ENCODE data around the gene GPSM3. TPM values are rescaled to one million over a fixed set of nuclear protein-coding genes. Genes with fewer than 3 reads are reported as not detected.

Gene GPSM3
- total and polyA plus RNA-seq, 2 donors (not counting 1 experiment from before 2014, with no cell fraction given), result 194 to 299 TPM

- Histone ChIP-seq H3K36me3 (replicated peaks in 1 of 2; ENCODE audit: control extremely low read depth in 1 of 2, control insufficient read depth in 1 of 2, extremely low read depth in 1 of 2, insufficient read depth in 2 of 2, low read length in 1 of 2) (no peaks in the 10 kb centered on the region), H3K9me3 (ENCODE audit: control extremely low read depth in 1 of 3, control insufficient read depth in 2 of 3, insufficient read depth in 1 of 3, low read length in 2 of 3) (no peaks in the 10 kb centered on the region), H3K9ac (ENCODE audit: low read length) (no peak overlapping the region), H4K20me1 (ENCODE audit: control insufficient read depth, insufficient read depth, low read length, poor library complexity, severe bottlenecking) (no peaks in the 10 kb centered on the region), H3K79me2 (ENCODE audit: control insufficient read depth, insufficient read depth, low read length) (no peaks in the 10 kb centered on the region), H3K27me3 (replicated peaks in 1 of 4; ENCODE audit: control extremely low read depth in 1 of 4, control insufficient read depth in 3 of 4, insufficient read depth in 4 of 4, low read length in 3 of 4) (no peaks in the 10 kb centered on the region), H3K4me2 (replicated peaks; ENCODE audit: low read depth, low read length, poor library complexity, severe bottlenecking) (peak overlapping the region; percentile 39), H3K4me1 (ENCODE audit: control insufficient read depth in 2 of 2, insufficient read depth in 2 of 2, low read length in 2 of 2) (peaks cover 63 to 69% of the 10 kb centered on the region in 2 donors), H2AFZ (ENCODE audit: insufficient read depth, low read depth, low read length, poor library complexity, severe bottlenecking) (no peak overlapping the region), H3K4me3 (ENCODE audit: control extremely low read depth in 1 of 5, extremely low read depth in 1 of 5, insufficient read depth in 1 of 5, low read depth in 2 of 5, low read length in 4 of 5) (no peak overlapping the region), H3K27ac (ENCODE audit: low read length in 2 of 2) (peak overlapping the region; percentile 35 to 66)
- peaks cover 2% of the 10 kb centered on the region for H3K27me3 Mint-ChIP-seq
- no peak for ATAC-seq (ENCODE audit: low read depth)
- H3K4me3 Mint-ChIP-seq, result peak overlapping the region; percentile 7
- ChIA-PET POLR2A (no interaction called here), CTCF (interaction anchor here (0.8 to 1.5 kb wide), 3 partner anchors 18 to 112 kb away, joined by 3 to 5 read pairs (median 3); no protein-coding TSS in a partner anchor)
- WGBS (ENCODE audit: insufficient coverage), result 84% methylated on average over 7 of the region's 8 CpGs
- H3K27ac Mint-ChIP-seq, result peak overlapping the region; percentile 91
- DNase-seq, result peak; percentile 27
- H3K9me3 Mint-ChIP-seq (ENCODE audit: insufficient read depth), result no peaks in the 10 kb centered on the region
- peaks cover 57% of the 10 kb centered on the region for H3K4me1 Mint-ChIP-seq
- intact Hi-C loops (cut with micrococcal nuclease), result no loop called here
- TF ChIP-seq, protein P1, sequence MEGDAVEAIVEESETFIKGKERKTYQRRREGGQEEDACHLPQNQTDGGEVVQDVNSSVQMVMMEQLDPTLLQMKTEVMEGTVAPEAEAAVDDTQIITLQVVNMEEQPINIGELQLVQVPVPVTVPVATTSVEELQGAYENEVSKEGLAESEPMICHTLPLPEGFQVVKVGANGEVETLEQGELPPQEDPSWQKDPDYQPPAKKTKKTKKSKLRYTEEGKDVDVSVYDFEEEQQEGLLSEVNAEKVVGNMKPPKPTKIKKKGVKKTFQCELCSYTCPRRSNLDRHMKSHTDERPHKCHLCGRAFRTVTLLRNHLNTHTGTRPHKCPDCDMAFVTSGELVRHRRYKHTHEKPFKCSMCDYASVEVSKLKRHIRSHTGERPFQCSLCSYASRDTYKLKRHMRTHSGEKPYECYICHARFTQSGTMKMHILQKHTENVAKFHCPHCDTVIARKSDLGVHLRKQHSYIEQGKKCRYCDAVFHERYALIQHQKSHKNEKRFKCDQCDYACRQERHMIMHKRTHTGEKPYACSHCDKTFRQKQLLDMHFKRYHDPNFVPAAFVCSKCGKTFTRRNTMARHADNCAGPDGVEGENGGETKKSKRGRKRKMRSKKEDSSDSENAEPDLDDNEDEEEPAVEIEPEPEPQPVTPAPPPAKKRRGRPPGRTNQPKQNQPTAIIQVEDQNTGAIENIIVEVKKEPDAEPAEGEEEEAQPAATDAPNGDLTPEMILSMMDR (IDR thresholded peaks at IDR 0.05), result no peak
Observed at GRCh38 chr6:32222333-32223230, 30.1 kb upstream of the GPSM3 start.

DNA sequence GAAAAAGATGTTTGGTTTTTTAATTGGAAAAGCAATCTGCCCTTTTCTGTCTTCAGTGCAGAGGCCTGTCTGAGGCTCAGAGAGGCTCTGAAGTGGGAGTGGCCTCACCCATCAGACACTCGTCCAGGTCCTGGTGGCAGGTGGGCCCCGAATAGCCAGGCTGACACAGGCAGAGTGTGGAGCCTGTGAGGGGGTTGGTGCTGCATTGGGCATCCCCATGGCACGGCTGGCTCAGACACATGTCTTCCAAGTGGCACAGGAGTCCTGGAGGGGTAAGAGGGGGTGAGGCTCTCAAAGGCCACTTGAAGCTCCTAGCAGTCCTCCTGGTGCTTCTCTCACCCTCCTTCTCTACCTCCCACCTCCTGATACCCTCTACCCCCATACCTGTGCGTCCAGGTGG, 27.6 kb upstream of the GPSM3 start:
- Mint-ChIP-seq H3K4me3 (no peak overlapping the region), H3K4me1 (peaks cover 40% of the 10 kb centered on the region), H3K9me3 (ENCODE audit: insufficient read depth) (no peaks in the 10 kb centered on the region), H3K27me3 (peaks cover 5% of the 10 kb centered on the region), H3K27ac (no peak overlapping the region)
- H4K20me1 ChIP-seq (ENCODE audit: control insufficient read depth, insufficient read depth, low read length, poor library complexity, severe bottlenecking), result no peaks in the 10 kb centered on the region
- H3K9me3 ChIP-seq (ENCODE audit: control extremely low read depth in 1 of 3, control insufficient read depth in 2 of 3, insufficient read depth in 1 of 3, low read length in 2 of 3), result no peaks in the 10 kb centered on the region
- TF ChIP-seq, protein P1 (IDR thresholded peaks at IDR 0.05), result no peak
- no peak for TF ChIP-seq EZH2 (IDR thresholded peaks at IDR 0.05; ENCODE audit: borderline replicate concordance, insufficient read depth, low read depth, low read length, poor library complexity, severe bottlenecking)
- ATAC-seq (ENCODE audit: low read depth) (no peak), DNase-seq (no peak)
- 100% methylated on average over 3 of the region's 4 CpGs for WGBS (ENCODE audit: insufficient coverage)
- H3K27ac ChIP-seq (ENCODE audit: low read length in 2 of 2), result no peak overlapping the region
- no peaks in the 10 kb centered on the region for H3K27me3 ChIP-seq (replicated peaks in 1 of 4; ENCODE audit: control extremely low read depth in 1 of 4, control insufficient read depth in 3 of 4, insufficient read depth in 4 of 4, low read length in 3 of 4)
- no peak overlapping the region for H3K4me3 ChIP-seq (ENCODE audit: control extremely low read depth in 1 of 5, extremely low read depth in 1 of 5, insufficient read depth in 1 of 5, low read depth in 2 of 5, low read length in 4 of 5)
- no peaks in the 10 kb centered on the region for H3K36me3 ChIP-seq (replicated peaks in 1 of 2; ENCODE audit: control extremely low read depth in 1 of 2, control insufficient read depth in 1 of 2, extremely low read depth in 1 of 2, insufficient read depth in 2 of 2, low read length in 1 of 2)
- no peak overlapping the region for H3K4me2 ChIP-seq (replicated peaks; ENCODE audit: low read depth, low read length, poor library complexity, severe bottlenecking)
- no peak overlapping the region for H2AFZ ChIP-seq (ENCODE audit: insufficient read depth, low read depth, low read length, poor library complexity, severe bottlenecking)
- peaks cover 43 to 44% of the 10 kb centered on the region in 2 donors for H3K4me1 ChIP-seq (ENCODE audit: control insufficient read depth in 2 of 2, insufficient read depth in 2 of 2, low read length in 2 of 2)
- H3K79me2 ChIP-seq (ENCODE audit: control insufficient read depth, insufficient read depth, low read length), result no peaks in the 10 kb centered on the region
- POLR2A ChIA-PET, result no interaction called here
- CTCF ChIA-PET, result no interaction called here
- intact Hi-C loops (cut with micrococcal nuclease), result no loop called here
- no peak overlapping the region for H3K9ac ChIP-seq (ENCODE audit: low read length)

Measured in B cell (primary cell).